Fibroblast of pulmonary artery (primary cell): ENCODE data around the gene COPS9.
A peak's percentile ranks its signal among the peaks of the same experiment; 100 is the strongest.

ENCODE experiments used
- DNase-seq: peaks from one replicate; pipeline ENCODE4 v3.0.0-alpha.2; 2010; ENCODE audit warnings: low read depth
- H3K4me3 ChIP-seq: replicated peaks from 2 replicates; pipeline ENCODE4 v1.5.1; 2011; ENCODE audit warnings: low read depth, mild to moderate bottlenecking, control low read depth, low read length, moderate library complexity
- TF ChIP-seq, protein P1 (sequence below): IDR thresholded peaks from 2 replicates; pipeline ENCODE4 v1.5.1; 2011; ENCODE audit warnings: mild to moderate bottlenecking, control low read depth, low read length, inconsistent platforms; ENCODE audit errors: missing control alignments

Gene COPS9

GRCh38 chr2:240144649-240145261, 8.7 kb upstream of the COPS9 start:
- DNase-seq = no peak
- H3K4me3 ChIP-seq = no peak overlapping the region
- TF ChIP-seq, protein P1, sequence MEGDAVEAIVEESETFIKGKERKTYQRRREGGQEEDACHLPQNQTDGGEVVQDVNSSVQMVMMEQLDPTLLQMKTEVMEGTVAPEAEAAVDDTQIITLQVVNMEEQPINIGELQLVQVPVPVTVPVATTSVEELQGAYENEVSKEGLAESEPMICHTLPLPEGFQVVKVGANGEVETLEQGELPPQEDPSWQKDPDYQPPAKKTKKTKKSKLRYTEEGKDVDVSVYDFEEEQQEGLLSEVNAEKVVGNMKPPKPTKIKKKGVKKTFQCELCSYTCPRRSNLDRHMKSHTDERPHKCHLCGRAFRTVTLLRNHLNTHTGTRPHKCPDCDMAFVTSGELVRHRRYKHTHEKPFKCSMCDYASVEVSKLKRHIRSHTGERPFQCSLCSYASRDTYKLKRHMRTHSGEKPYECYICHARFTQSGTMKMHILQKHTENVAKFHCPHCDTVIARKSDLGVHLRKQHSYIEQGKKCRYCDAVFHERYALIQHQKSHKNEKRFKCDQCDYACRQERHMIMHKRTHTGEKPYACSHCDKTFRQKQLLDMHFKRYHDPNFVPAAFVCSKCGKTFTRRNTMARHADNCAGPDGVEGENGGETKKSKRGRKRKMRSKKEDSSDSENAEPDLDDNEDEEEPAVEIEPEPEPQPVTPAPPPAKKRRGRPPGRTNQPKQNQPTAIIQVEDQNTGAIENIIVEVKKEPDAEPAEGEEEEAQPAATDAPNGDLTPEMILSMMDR = no peak

GRCh38 chr2:240143801-240144648, 7.9 kb upstream of the COPS9 start:
- H3K4me3 ChIP-seq = no peak overlapping the region
- TF ChIP-seq, protein P1 = peak; percentile 86
- DNase-seq = peak; percentile 58

GRCh38 chr2:240143276-240143675, 7.2 kb upstream of the COPS9 start:
- no peak for DNase-seq
- TF ChIP-seq, protein P1 = no peak

DNA sequence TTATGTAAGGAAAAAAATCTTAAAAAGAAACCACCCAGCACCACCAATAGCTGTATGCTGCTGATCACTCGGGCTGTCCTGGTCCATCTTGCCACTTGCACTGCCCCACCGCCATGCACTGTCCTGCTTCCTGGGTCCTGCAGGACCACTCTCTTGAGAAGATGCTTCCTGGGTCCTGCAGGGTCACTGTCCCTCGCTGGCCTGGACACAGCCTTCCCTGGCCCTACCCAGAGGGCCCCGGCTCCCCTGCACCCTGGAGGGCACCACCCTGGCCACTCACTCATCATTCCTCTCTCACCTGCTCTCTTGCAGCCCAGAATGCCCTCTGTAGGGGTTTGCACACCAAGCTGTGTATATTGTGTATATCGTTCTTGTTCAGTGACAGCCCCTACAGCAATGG, 6.8 kb upstream of the COPS9 start:
- no peak overlapping the region for H3K4me3 ChIP-seq
- TF ChIP-seq, protein P1 = no peak
- DNase-seq = no peak

More at GRCh38 chr2:240143276-240143675, 7.2 kb upstream of the COPS9 start:
- H3K4me3 ChIP-seq = no peak overlapping the region

DNA sequence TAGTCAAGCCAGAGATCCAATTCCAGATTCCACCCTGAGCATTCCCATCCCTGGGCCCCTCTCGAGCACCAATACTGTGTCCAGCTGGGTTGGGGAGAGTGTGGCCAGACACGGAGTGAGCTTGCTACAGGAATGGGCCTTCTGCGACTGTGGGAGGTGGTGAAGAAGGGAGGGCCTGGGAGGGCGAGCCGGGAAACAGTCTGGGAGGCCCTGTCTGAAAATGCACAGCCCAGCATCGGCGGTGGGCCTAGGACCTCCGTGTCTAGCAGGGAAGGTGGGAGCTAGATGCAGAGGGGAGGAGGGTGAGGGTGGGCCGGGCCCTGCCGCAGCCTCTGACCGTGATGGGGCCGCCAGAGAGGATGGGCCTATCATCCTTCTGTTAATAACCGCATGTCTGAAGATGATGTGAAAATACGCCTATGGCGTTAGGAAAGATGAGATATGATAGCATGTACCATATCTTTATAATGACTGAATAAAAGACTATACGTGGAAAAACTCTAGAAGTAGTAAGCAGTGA, 6.2 kb upstream of the COPS9 start:
- no peak overlapping the region for H3K4me3 ChIP-seq
- DNase-seq = no peak
- TF ChIP-seq, protein P1 = no peak

DNA sequence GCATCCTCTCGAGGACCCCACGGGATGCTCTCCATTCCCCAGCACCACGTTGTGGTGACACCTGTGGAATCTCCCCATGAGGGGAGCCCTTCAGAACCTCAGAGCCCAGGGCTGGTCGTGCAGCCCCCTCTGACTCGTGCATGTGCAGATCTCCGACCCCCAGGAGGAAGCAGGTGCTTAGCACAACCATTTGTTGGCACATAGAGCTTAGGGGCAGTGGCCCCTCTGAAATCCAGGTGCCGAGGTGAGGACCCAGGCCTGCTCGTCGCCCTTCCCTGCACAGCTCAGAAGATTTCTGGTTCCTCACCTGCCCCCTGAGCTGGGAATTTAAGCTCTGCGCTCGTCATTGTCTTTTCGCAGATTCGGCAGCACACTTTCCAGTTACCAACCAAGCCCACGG, 5.6 kb upstream of the COPS9 start:
- DNase-seq = no peak
- no peak overlapping the region for H3K4me3 ChIP-seq
- TF ChIP-seq, protein P1 = no peak
